SIG-M5 treated with dmso at 0.1 percent for 504 hours (cell line): ENCODE data around the gene PLB1.

ENCODE experiments used
- DNase-seq: peaks from one replicate; lab custom pipeline; 2025; ENCODE audit not compliant: unreplicated experiment; lab: John Stamatoyannopoulos, UW

Gene PLB1

DNA sequence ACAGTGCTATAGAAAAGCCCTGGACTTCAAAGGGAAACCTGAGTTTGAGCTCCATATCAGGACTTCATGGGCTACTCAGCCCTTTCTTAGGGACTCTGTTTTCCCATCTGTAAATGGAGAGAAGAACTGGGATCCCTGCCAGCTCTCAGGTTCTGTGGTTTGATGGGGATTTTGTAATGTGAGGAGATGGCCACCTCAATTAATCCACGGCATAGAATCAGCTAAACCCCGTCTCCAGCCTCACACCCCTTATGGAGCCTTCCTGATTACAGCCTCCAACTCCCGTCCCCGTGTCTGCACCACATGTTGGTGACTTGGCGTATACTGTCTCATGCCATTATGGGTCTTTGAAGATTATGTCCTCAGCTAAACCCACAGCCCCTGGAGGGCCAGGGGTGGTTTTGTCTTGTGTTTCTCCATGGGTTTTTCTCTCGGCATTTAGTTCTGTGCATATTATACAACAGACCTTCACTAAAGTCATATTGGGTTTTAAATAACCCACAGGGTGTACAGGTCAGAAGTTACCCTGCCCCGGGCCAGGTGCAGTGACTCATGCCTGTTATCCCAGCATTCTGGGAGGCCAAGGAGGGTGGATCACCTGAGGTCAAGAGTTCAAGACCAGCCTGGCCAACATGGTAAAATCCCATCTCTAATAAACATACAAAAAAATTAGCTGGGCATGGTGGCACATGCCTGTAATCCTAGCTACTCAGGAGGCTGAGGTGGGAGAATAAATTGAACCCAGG, 192.0 kb downstream of the PLB1 start:
- no peak for DNase-seq

DNA sequence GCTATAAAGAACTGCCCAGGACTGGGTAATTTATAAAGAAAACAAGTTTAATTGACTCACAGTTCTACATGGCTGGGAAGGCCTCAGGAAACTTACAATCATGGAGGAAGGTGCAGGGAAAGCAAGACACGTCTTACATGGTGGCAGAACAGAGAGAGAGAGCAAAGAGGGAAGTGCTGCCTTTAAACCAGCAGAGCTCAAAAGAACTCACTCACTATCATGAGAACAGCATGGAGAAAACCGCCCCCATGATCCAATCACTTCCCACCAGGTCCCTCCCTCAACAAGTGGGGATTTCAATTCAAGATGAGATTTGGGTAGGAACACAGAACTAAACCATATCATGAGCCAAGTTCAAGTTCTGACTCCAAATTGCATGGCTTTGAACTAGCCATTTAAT, 193.0 kb downstream of the PLB1 start:
- no peak for DNase-seq

DNA sequence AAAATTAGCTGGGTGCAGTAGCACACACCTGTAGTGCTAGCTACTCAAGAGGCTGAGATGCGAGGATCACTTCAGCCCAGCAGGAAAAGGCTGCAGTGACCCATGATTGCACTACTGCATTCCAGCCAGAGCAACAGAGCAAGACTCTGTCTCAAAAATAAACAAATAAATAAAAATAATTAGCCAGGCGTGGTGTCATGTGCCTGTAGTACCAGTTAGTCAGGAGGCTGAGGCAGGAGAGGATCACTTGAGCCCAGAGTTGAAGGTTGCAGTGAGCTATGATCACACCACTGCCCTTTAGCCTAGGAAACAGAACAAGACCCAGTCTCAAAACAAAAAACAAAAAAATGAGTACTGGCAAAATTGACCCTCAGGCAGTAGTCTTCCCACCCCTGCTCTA, 193.9 kb downstream of the PLB1 start:
- no peak for DNase-seq

DNA sequence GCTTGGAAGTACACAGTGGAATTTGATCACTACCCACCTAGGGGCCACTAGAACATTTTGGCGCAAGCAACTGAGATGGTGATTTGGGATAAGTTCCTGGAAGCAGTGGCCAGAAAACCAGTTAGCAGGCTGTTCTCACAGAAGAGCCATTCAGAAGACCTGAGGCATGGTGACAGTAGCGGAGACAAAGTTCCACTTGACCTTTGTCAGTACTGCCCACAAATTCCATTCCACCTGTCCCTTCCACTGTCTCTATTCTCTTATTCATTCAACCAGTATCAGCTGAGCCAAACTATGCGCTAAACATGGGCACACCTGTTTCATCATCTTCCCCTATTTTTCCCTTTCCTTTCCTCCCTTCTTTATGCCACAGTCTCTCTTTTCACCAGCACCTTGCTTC, 196.6 kb downstream of the PLB1 start:
- DNase-seq, result no peak

DNA sequence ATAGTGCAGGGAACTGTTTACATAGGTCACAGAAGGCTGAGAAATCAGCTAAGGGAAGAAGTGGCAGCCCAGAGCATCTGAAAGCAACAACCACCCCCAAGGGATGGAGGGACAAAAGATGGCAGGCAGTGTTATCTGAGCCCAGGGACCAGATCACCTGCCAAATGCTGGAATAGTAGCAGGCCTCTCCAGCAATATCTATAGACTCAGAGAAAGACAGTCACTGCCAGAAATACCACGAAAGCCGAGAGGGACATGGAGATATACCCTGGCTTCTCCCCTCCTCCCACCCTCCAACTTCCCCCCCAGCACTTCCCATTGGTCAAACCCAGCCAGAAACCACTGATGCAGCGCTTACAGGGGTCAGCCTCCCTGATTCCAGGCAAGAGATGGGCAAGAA, 197.4 kb downstream of the PLB1 start:
- DNase-seq, result no peak
